Astrocyte (in vitro differentiated cells and primary cell): ENCODE data around the gene EIF4B. TPM values are rescaled to one million over a fixed set of nuclear protein-coding genes. Genes with fewer than 3 reads are reported as not detected.
A peak's percentile ranks its signal among the peaks of the same experiment; 100 is the strongest.

Experiments
- DNase-seq: peaks from one replicate; pipeline ENCODE4 v3.0.0-alpha.2; 2010; ENCODE audit warnings: low read depth
- FAIRE-seq: peaks from 2 replicates; lab custom pipeline; 2011; peaks lifted over from hg19 to GRCh38; lab: Jason Lieb, UNC
- H2AFZ ChIP-seq: 2 replicates; pipeline ENCODE4 v1.6.0; 2012; ENCODE audit warnings: low read depth, low read length, inconsistent platforms
- H3K27ac ChIP-seq: 2 replicates; pipeline ENCODE4 v1.5.1; 2011; ENCODE audit warnings: low read depth, low read length, inconsistent platforms
- H3K27me3 ChIP-seq: 2 replicates; pipeline ENCODE4 v1.6.0; 2011; ENCODE audit warnings: low read length, inconsistent platforms; ENCODE audit not compliant: insufficient read depth
- H3K36me3 ChIP-seq: 2 replicates; pipeline ENCODE4 v1.5.1; 2011; ENCODE audit warnings: low read length, inconsistent platforms; ENCODE audit not compliant: insufficient read depth
- H3K4me1 ChIP-seq: 2 replicates; pipeline ENCODE4 v1.5.1; 2011; ENCODE audit warnings: low read length, inconsistent platforms; ENCODE audit not compliant: insufficient read depth
- H3K4me2 ChIP-seq: 2 replicates; pipeline ENCODE4 v1.6.0; 2012; ENCODE audit warnings: low read length, inconsistent platforms
- H3K4me3 ChIP-seq: 2 replicates; pipeline ENCODE4 v1.5.1; 2011; ENCODE audit warnings: low read depth, mild to moderate bottlenecking, low read length, inconsistent platforms; ENCODE audit not compliant: insufficient read depth
- H3K79me2 ChIP-seq: 2 replicates; pipeline ENCODE4 v1.6.0; 2012; ENCODE audit warnings: mild to moderate bottlenecking, low read length, inconsistent platforms; ENCODE audit not compliant: insufficient read depth
- H3K9ac ChIP-seq: 2 replicates; pipeline ENCODE4 v1.6.0; 2012; ENCODE audit warnings: mild to moderate bottlenecking, low read length, inconsistent platforms
- H3K9me3 ChIP-seq: 2 replicates; pipeline ENCODE4 v1.5.1; 2012; ENCODE audit warnings: low read depth, mild to moderate bottlenecking, low read length, inconsistent platforms; ENCODE audit not compliant: insufficient read depth
- H4K20me1 ChIP-seq: 2 replicates; pipeline ENCODE4 v1.6.0; 2012; ENCODE audit warnings: low read length, inconsistent platforms; ENCODE audit not compliant: insufficient read depth
- H3K27ac Mint-ChIP-seq: one replicate; pipeline ENCODE4 v1.8.0; 2021; ENCODE audit warnings: mild to moderate bottlenecking, mixed read lengths; ENCODE audit not compliant: unreplicated experiment
- H3K27me3 Mint-ChIP-seq: one replicate; pipeline ENCODE4 v1.8.0; 2021; ENCODE audit warnings: low read depth, mixed read lengths; ENCODE audit not compliant: unreplicated experiment
- H3K36me3 Mint-ChIP-seq: one replicate; pipeline ENCODE4 v1.8.0; 2021; ENCODE audit warnings: low read depth, mixed read lengths; ENCODE audit not compliant: unreplicated experiment
- H3K4me1 Mint-ChIP-seq: one replicate; pipeline ENCODE4 v1.8.0; 2021; ENCODE audit warnings: low read depth, mixed read lengths; ENCODE audit not compliant: unreplicated experiment
- H3K4me3 Mint-ChIP-seq: one replicate; pipeline ENCODE4 v1.8.0; 2021; ENCODE audit warnings: mild to moderate bottlenecking, moderate library complexity, mixed read lengths; ENCODE audit not compliant: unreplicated experiment
- H3K9me3 Mint-ChIP-seq: one replicate; pipeline ENCODE4 v1.8.0; 2021; ENCODE audit warnings: mild to moderate bottlenecking, mixed read lengths; ENCODE audit not compliant: unreplicated experiment
- CTCF ChIP-seq: IDR thresholded peaks from 2 replicates; pipeline ENCODE4 v1.5.1; 2011; ENCODE audit warnings: low read depth, mild to moderate bottlenecking, inconsistent platforms, low read length, moderate library complexity; ENCODE audit not compliant: insufficient read depth
- EZH2 ChIP-seq: IDR thresholded peaks from 2 replicates; pipeline ENCODE4 v1.6.1; 2012; ENCODE audit warnings: mild to moderate bottlenecking, low read length, inconsistent platforms; ENCODE audit not compliant: insufficient read depth
- total RNA-seq: library from RNA; stranded (reverse); gene quantifications from 2 replicates; pipeline ENCODE4 v1.2.1, GENCODE V29; 2021

Gene EIF4B
- total RNA-seq, 1 donor from 2014 or later: 242 TPM

GRCh38 chr12:53060064-53060720, 53.9 kb downstream of the EIF4B start:
- no peak overlapping the region for H2AFZ ChIP-seq
- peaks cover 14% of the 10 kb centered on the region for H4K20me1 ChIP-seq
- H3K36me3 Mint-ChIP-seq: peaks cover 28% of the 10 kb centered on the region
- peaks cover 12% of the 10 kb centered on the region for H3K4me1 Mint-ChIP-seq
- H3K4me2 ChIP-seq: no peak overlapping the region
- H3K4me1 ChIP-seq: peaks cover 12% of the 10 kb centered on the region
- no peak overlapping the region for H3K4me3 ChIP-seq
- FAIRE-seq (no peak), DNase-seq (no peak)
- H3K9me3 Mint-ChIP-seq: peaks cover 2% of the 10 kb centered on the region
- H3K79me2 ChIP-seq: no peaks in the 10 kb centered on the region
- TF ChIP-seq CTCF (no peak), EZH2 (no peak)
- no peaks in the 10 kb centered on the region for H3K9me3 ChIP-seq
- peaks cover 1% of the 10 kb centered on the region for H3K27me3 Mint-ChIP-seq
- peaks cover 4% of the 10 kb centered on the region for H3K36me3 ChIP-seq
- no peaks in the 10 kb centered on the region for H3K27me3 ChIP-seq
- no peak overlapping the region for H3K4me3 Mint-ChIP-seq
- H3K27ac Mint-ChIP-seq: no peak overlapping the region
- H3K9ac ChIP-seq: no peak overlapping the region
- H3K27ac ChIP-seq: no peak overlapping the region

- no peak overlapping the region for H3K4me3 Mint-ChIP-seq
- H4K20me1 ChIP-seq: peaks cover 17% of the 10 kb centered on the region
- no peak overlapping the region for H3K27ac ChIP-seq
- peaks cover 11% of the 10 kb centered on the region for H3K4me1 Mint-ChIP-seq
- H3K79me2 ChIP-seq: no peaks in the 10 kb centered on the region
- peaks cover 2% of the 10 kb centered on the region for H3K9me3 Mint-ChIP-seq
- H2AFZ ChIP-seq: no peak overlapping the region
- no peaks in the 10 kb centered on the region for H3K9me3 ChIP-seq
- DNase-seq (no peak), FAIRE-seq (no peak)
- H3K4me2 ChIP-seq: no peak overlapping the region
- H3K27ac Mint-ChIP-seq: no peak overlapping the region
- TF ChIP-seq EZH2: no peak
- TF ChIP-seq CTCF: no peak
- peaks cover 1% of the 10 kb centered on the region for H3K27me3 Mint-ChIP-seq
- H3K4me1 ChIP-seq: peaks cover 12% of the 10 kb centered on the region
- H3K36me3 ChIP-seq: peaks cover 4% of the 10 kb centered on the region
- no peak overlapping the region for H3K9ac ChIP-seq
- no peaks in the 10 kb centered on the region for H3K27me3 ChIP-seq
- H3K36me3 Mint-ChIP-seq: peaks cover 26% of the 10 kb centered on the region
- H3K4me3 ChIP-seq: no peak overlapping the region
Observed at GRCh38 chr12:53060721-53061276, 54.5 kb downstream of the EIF4B start.

GRCh38 chr12:53061404-53062010, 55.3 kb downstream of the EIF4B start:
- no peak overlapping the region for H3K9ac ChIP-seq
- no peak overlapping the region for H3K4me3 Mint-ChIP-seq
- peaks cover 1% of the 10 kb centered on the region for H3K27me3 Mint-ChIP-seq
- peaks cover 2% of the 10 kb centered on the region for H3K36me3 ChIP-seq
- TF ChIP-seq EZH2 (no peak), CTCF (no peak)
- H3K4me2 ChIP-seq: no peak overlapping the region
- H3K79me2 ChIP-seq: no peaks in the 10 kb centered on the region
- peaks cover 26% of the 10 kb centered on the region for H3K36me3 Mint-ChIP-seq
- peak overlapping the region; percentile 53 for H3K27ac Mint-ChIP-seq
- H4K20me1 ChIP-seq: peaks cover 17% of the 10 kb centered on the region
- DNase-seq (no peak), FAIRE-seq (no peak)
- H3K4me1 Mint-ChIP-seq: peaks cover 10% of the 10 kb centered on the region
- H3K4me3 ChIP-seq: no peak overlapping the region
- H3K9me3 ChIP-seq: no peaks in the 10 kb centered on the region
- no peak overlapping the region for H3K27ac ChIP-seq
- H3K9me3 Mint-ChIP-seq: peaks cover under 1% of the 10 kb centered on the region
- H3K27me3 ChIP-seq: no peaks in the 10 kb centered on the region
- peaks cover 17% of the 10 kb centered on the region for H3K4me1 ChIP-seq
- no peak overlapping the region for H2AFZ ChIP-seq
